NCI-H524 (cell line): ENCODE measurements around the gene FAM200C.
A peak's percentile ranks its signal among the peaks of the same experiment; 100 is the strongest.

Experiments used
- DNase-seq, 2 experiments: peaks; one replicate each; lab custom pipeline; 2025; lab: John Stamatoyannopoulos, UW

Gene FAM200C

DNA sequence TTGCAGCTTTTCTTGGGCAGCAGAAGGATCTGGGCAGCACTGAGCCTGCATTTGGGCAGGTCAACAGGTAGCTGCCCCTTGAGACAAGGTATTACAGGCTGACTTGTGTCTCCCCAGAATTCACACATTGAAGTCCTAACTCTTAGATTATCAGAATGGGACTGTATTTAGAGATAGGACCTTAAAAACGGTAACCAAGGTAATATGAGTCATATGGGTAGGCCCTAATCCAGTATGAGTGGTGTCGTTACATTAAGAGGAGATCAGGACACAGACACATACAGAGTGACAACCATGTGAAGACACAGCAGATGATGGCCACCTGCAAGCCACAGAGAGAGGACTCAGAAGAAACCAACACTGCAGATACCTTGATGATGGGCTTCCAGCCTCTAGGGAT is 32.6 kb downstream of the FAM200C start:
- DNase-seq, result peak in 1 of 2 experiments; percentile 64

DNA sequence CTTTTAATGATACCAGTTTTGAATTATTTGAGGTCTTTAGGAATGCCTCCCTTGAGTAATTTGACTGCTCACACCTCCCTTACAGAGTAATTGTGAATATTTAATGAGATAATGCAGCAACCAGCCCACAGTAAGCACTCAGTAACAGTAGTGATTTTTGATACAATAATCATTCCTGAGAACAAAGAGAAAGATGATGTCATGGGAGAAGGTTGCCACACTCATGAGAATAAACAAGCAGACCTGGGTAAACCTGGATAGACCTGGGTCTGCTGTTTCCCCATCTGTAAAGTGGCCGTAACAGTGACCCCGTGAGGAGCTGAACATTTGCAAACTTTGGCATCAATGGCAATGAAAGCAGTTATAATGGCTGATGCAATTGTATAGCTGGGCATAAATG is 33.6 kb downstream of the FAM200C start:
- DNase-seq, result no peak

DNA sequence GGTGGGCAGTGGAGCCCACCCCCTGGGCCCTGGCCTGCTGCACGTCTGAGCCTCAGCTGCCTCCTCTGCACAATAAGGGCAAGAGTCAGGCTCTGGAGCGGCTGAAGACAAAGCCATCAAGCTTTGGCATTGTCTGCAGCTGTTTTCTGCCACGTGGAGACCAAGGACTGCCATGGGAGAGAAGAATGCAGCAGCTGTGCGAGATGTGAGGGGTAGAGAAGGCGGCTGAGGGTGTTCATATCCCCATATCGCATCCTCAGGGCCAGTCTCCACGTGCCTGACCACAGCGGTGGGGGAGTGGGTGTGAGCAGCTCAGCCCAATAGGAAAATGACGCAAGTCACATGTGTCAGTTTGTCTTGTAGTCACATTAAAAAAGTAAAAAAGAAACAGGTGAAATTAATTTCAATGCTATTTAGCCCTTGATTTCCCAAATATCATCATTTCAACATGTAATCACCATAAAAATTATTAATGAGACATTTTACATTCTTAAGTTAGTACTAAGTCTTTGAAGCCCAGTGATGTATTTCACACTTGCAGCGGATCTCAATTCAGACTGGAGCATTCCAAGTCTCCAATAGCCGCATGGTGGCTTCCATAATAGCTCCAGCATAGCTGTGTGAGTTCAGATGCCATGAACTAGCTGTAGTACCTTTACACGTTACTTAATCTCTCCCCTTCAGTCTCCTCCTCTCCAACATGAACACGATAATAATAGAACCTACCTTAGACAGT is 36.0 kb downstream of the FAM200C start:
- no peak for DNase-seq

DNA sequence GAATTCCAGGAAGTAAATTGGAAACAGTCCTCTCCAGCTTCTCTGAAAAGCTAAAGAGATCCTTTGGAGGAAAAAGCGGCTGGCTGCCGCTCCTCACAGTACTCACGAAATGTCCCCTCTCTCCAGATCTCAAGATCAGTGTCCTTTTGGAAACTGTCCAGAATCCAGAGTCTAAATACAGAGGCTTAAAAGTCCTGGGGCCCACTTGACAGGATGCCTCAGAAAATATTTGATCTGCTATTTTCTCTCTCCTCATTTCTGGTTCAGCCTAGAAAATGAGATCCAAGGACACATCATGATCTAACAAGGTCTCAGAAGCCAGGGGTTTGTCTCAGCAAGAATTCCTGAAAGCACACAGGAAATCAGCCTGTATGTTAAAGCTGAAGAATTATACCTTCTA is 36.6 kb downstream of the FAM200C start:
- peak in 1 of 2 experiments; percentile 29 for DNase-seq

DNA sequence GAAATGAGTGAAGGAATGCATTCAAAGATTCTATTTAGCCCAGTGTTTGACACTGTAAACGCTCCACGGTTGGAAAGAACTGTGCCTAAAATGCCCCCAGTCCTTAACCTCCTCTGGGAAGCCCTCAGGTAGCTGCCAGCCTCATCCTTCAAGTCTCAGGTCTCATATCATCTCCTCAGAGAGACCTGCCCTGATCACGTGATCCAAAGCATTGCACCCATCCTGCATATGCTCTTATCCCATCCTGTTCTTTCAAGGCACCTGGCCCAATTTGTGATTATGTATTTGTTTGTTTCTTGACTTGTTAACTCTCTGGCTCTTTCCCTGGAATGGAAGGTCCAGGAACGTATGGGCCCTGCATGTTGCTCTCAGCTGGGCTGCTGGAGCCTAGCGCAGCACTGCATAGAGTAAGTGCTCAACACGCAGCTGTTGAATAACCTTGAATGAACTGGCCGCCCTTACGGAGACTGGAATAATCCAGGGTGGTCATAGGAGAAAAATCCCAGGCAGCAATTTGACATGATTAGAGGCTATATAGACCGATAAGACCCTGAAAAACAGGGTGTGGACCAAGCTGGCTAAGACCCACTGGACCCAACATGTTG is 38.1 kb downstream of the FAM200C start:
- DNase-seq, result no peak

DNA sequence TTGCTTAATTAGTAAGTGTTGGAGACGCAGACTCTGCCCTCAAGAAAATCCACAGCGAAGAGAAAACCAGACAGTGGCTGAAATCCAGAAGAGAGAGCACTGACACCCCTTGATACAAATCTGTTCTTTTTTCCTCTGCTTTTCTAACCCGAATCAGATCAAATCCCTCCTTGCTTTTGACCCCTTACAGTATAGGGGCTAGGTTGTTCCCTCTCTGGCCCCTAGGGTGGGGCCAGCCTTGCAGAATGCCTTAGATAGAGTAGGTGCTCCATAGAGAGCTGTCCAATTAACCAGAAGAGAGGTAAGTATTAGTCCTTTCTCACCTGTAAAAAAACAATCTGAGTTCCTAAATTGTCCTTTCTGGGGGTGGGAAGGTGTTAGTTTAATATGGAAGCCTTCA is 39.5 kb downstream of the FAM200C start:
- DNase-seq, result no peak

DNA sequence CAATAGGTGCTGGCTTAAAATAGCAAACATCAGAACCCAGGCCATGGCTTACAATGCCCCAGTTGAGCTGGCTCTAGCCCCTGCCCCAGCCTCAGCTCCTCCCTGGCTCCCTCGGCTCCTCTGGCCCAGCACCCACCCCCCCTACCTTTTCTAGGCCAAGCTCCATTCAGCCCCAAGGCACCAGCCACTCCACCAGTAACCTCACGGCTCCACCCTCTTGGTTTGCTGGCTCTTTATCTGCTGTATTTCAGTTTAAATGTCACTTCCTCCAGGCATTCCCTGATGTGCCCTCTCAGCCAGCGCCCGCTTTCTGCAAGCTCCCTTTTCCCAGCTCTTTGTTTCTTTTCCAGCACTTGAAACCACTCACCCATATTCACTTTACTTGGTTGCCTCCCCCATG is 40.0 kb downstream of the FAM200C start:
- no peak for DNase-seq

DNA sequence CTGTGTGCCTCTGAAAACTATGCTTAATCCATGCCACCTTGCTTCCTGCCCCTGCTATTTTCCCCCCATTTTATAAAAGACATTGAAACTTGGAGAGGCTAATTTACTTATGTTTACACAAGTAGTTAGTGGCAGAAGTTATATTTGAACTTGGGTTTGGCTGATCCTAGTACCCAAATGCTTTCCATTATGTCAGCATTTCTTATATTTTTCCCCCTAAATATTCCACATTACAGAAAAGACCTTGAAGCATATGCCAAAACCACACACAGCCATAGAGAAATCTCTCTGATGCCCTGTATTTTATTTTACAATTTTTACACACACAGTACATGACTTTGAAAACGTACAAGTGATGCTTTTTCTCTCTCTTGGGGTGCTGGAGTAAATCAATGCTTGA is 40.6 kb downstream of the FAM200C start:
- no peak for DNase-seq

DNA sequence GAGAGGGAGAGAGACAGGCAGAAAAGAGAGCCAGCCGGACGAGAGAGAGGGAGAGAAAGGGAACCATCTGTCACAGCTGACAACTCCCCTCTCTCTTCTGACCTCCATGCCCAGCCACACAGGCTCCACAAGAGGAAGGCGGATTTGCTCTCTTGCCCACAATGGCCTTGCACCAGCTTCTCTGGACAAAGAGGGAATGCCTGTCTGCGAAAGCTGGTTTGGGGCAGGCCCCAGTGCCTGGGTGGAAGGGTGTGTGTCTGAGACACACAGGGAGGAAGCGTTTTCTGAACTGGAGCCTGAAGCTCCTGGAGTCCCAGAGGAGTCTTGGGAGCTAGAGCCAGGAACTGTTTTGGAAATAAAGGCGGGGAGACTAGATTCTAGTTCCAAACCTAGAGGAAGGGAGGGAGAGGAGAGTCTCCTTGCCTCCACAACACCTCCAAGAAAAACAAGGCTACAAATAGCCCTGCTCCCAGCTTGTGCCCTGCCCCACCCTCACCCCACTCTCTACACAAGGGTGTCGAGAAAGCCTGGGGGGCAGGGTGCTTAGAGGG is 41.9 kb downstream of the FAM200C start:
- DNase-seq, result peak in 1 of 2 experiments; percentile 37

DNA sequence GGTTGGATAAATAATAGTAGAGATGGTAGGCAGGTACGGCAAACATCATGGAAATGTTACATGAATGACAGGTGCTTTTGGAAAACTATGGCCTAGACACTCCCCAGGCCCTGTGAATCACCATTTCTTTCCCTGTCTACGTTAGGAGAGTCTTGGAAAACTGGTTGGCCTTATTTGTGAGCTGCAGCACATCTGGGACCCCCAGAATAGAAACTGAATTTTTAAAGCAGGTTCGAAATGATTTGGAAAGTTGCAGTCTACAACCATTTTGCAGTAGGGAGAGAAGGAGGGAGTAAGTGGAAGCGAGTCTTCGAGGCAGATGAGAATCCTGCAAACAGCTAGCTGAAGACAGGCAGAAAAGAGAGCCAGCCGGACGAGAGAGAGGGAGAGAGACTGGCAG is 42.5 kb downstream of the FAM200C start:
- DNase-seq, result no peak

DNA sequence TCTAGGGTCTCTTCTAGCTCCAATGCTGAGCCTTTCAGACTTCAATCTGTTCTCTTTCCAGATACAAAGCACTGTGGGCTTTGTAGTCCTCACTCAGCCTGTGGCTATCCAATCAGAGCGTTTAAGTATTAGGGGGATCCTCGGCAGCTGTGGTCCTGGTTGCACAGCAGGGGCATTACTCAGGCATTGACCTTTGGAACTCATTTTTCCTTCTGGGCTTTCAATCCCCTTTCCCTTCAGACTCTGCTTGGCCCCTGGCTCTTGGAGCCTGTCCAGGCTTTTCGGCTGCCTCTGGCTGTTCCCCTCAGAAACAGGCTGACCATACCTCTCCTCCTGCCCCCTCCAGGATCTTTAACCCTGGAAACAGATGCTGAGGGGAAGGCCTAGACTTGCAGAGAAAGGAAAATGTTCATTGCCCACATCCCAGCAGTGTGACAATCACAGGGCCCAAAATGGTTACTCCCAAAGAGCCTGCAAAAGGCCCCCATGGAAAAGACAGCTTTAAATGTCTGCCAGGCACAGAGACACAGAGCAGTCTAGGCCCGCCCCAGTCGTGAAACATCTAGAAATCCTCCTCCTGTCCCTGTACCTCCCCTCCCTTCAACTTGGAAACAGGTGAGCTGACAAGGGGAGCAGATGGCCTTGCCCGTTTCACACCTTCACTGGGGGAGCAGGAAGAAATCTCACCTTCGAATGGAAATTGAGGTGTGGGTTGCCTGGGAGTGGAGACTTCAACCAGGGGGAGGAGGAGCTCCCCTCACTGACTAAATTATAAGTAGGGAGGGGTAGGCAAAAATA is 43.1 kb downstream of the FAM200C start:
- peak in 1 of 2 experiments; percentile 12 for DNase-seq

DNA sequence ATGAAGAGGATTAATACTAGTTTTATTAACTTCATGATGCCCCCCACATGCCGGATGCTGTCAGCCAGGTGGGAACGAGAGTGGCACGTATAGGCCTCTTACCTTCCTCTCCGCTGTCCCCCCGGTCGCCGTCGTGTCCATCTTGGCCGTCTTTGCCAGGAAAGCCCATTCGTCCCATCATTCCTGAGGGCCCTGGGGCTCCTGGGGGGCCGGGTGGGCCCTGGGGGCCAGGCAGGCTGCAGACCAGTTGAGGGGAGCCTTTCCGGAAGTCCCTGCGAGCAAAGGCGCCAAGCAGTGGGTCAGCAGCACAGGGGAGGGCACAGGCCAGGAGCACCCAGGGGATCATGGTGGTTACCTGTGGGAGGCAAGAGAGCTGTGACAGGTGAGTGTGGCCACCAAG is 45.2 kb downstream of the FAM200C start:
- no peak for DNase-seq

DNA sequence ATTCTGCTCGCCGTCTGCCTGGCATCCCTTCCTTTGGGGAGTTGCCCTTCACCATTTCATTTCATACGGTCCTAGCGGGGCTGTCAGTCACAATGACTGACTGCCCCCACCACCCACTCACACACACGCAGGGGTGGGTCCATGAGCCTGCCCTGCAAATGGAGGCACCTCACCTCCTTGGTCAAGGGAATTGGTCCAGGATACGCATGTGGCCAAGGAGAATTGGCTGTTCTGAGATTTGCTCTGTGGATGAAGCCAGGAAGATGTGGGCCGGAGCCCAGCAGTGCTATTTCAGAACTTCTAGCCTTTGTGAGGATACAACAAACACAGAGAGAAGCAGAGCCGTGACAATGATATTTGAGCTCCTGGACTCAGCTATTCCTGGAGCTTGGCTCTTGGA is 46.5 kb downstream of the FAM200C start:
- DNase-seq, result no peak

DNA sequence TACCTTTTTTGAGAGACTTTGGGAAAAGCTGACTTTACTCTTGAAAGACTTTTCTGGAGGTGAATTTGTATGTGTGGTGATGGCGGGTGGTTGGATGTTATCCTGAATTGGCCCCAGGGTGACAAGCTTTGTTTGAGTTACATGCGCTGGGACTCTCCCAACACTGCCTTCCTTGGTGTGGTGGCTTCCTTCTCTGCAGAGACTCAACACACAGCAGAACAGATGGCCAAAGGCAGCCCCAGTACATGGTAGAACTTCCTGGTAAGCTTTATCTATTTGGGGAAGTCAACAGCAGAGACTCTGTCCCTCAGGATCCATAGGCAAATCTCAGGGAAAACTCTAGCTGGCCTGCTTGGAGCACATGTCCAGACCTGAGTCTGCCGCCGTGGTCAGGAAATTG is 47.5 kb downstream of the FAM200C start:
- DNase-seq, result no peak

DNA sequence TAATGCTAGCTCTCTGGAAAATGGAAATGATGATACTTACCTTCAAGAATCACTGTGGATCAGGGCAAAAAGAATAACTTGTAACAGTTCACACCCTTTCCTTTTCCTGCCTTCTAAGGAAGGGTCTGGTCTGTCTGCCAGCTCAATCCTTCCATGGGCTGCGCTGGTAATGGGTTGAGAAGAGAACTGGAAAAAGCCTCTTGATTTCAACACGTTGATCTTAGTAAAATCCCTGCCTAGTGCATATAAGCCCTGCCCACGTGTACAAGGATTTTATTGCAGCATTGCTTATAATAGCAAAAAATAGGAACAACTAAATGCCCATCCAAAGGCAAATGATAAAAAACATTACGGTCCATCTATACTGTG is 49.9 kb downstream of the FAM200C start:
- DNase-seq, result no peak

DNA sequence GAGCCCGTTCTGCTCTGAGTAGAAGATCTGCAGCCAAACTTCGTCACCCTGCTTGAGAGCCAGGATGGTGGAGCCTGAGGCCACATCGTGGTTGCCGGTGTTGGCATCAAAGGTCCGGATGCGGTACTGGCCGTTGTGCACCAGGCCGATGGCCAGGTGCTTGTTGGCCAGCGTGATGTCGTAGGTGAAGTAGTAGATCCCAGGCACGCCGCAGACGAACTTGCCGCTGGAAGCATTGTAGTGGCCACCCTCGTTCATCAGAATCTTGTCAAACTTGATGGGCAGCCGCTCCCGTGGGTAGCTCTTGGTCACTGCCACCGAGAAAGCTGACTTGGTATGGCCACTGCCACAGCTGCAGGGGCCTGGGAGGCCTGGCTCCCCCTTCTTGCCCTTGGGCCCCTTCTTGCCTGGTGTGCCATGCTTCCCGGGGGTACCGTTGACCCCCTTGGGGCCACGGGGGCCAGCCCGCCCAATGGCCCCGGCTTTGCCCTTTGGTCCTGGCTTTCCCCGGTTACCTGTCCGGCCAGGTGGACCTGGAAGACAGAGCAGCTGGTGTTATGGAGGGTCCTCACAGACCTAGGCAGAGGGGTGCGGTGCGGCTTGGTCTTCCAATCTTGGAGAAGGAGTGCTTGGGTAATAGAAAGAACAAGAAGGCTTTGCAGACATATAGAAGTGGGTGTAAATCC is 50.5 kb downstream of the FAM200C start:
- no peak for DNase-seq

DNA sequence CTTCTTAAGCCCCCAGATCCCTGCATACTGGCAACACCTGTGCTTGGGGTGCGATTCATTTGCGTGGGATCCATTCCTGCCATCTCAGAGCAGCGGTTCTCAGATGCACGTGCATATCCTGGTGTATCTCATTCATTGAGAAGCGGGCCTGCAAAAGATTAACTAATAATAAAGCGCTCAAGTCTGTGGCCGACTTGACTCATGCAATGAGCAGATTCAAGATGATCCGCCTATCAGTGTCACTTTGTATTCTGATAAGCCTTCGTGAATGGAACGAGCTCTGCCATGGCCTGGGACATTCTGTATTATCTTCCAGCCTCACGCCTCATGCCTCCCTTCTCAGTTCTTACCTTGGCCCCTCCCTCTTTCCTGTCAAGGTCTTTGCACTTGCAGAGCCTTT is 51.8 kb downstream of the FAM200C start:
- no peak for DNase-seq

DNA sequence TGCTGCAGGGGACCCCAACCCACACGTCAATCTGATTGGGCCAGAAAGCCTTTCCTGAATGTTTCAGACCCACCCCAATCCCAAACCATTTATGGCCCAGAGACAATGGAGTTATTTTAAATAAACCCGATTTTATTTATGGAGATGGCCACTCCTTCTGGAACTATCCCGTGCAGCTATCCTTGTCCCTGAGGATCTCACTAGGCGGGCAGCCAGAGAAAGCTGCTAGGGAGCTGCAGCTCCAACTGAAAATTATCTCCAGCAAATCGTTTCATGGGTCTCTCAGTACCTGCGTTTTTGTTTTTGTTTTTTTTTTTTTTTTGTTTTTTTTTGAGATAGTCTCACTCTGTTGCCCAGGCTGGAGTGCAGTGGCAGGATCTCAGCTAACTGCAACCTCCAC is 52.4 kb downstream of the FAM200C start:
- DNase-seq, result no peak
